K562 (cell line): ENCODE data around the gene ZNF148.

Source experiments
- CHD1 ChIP-seq: fragments of 200-600 bp; sonication (generic); IDR thresholded peaks from one replicate; pipeline ENCODE4 v1.6.1; 2012; ENCODE audit warnings: mild to moderate bottlenecking, moderate library complexity, low read length, inconsistent platforms
- EZH2 ChIP-seq: IDR thresholded peaks from 2 replicates; pipeline ENCODE4 v1.6.1; 2012; ENCODE audit warnings: low read depth, mild to moderate bottlenecking, inconsistent platforms, low read length, borderline replicate concordance

DNA sequence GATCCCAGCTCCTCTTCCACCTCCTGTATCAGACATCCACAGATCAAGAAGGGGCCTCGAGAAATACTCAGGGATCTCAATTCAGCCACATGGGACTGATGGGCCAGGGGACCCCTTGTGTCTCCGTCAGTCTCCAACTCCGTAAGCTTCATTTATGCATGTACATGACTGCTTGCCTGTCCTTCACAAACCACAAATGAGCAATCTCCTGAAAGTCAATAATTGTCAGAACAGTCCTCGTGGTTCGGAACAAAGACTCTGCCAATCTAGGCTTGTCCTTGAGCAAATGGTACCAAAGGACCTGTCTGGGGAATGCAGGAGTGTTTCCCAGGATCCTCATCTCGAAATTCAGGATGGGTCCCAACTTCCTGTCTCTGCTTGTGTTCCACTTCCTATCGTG, 183.4 kb downstream of the ZNF148 start:
- TF ChIP-seq EZH2 (no peak), CHD1 (no peak)
